OCI-LY7 (cell line): ENCODE measurements around the gene CABLES1. TPM values are rescaled to one million over a fixed set of nuclear protein-coding genes. Genes with fewer than 3 reads are reported as not detected.

Experiments used
- BruUV-seq: library from RNA; stranded (reverse); fragments of 400-500 nt; replicated peaks from 2 replicates; lab custom pipeline; 2021; lab: Mats Ljungman, UMichigan
- CTCF ChIA-PET: fragments of 300-600 bp; sonication (Branson Sonifier 250); formaldehyde crosslinking; loops from one replicate; lab custom pipeline; 2022; ENCODE audit warnings: antibody characterized with exemption; ENCODE audit not compliant: unreplicated experiment; lab: Charles Lee
- POLR2A ChIA-PET: fragments of 300-600 bp; sonication (Branson Sonifier 250); formaldehyde crosslinking; loops from one replicate; lab custom pipeline; 2022; ENCODE audit warnings: antibody characterized with exemption; lab: Charles Lee
- DNase-seq: peaks from one replicate; pipeline ENCODE4 v3.0.0-alpha.2; 2015; ENCODE audit warnings: low spot score
- H2AFZ ChIP-seq: fragments of 200-600 bp; sonication (generic), shearing (Covaris generic); 2 replicates; pipeline ENCODE4 v1.6.1; 2014; ENCODE audit warnings: mild to moderate bottlenecking, antibody characterized with exemption, low read length, moderate library complexity
- H3K27ac ChIP-seq: fragments of 200-600 bp; sonication (generic); 2 replicates; pipeline ENCODE4 v1.5.1; 2014; ENCODE audit warnings: mixed run types, low read depth, mild to moderate bottlenecking, moderate library complexity, low read length, inconsistent platforms; ENCODE audit not compliant: poor library complexity, severe bottlenecking
- H3K36me3 ChIP-seq: fragments of 200-600 bp; sonication (generic); 2 replicates; pipeline ENCODE4 v1.6.1; 2014; ENCODE audit warnings: mild to moderate bottlenecking, antibody characterized with exemption, low read length, moderate library complexity, mixed read lengths; ENCODE audit not compliant: insufficient read depth
- H3K4me1 ChIP-seq: fragments of 200-600 bp; sonication (generic); 2 replicates; pipeline ENCODE4 v1.5.1; 2014; ENCODE audit warnings: mild to moderate bottlenecking, low read length; ENCODE audit not compliant: insufficient read depth, poor library complexity, severe bottlenecking
- H3K4me2 ChIP-seq: fragments of 200-600 bp; sonication (generic); 2 replicates; pipeline ENCODE4 v1.6.1; 2014; ENCODE audit warnings: mild to moderate bottlenecking, low read length
- H3K4me3 ChIP-seq: fragments of 200-600 bp; sonication (generic); 2 replicates; pipeline ENCODE4 v1.5.1; 2014; ENCODE audit warnings: mild to moderate bottlenecking, low read depth, low read length; ENCODE audit not compliant: poor library complexity, severe bottlenecking
- H3K79me2 ChIP-seq: fragments of 200-600 bp; sonication (generic); 2 replicates; pipeline ENCODE4 v1.6.1; 2016; ENCODE audit warnings: low read depth, mild to moderate bottlenecking, low read length, moderate library complexity, mixed read lengths; ENCODE audit not compliant: insufficient read depth
- H3K9me2 ChIP-seq: fragments of 200-600 bp; sonication (generic); 2 replicates; pipeline ENCODE4 v1.6.1; 2016; ENCODE audit warnings: mild to moderate bottlenecking, low read length, mixed read lengths; ENCODE audit not compliant: insufficient read depth
- H3K9me3 ChIP-seq: fragments of 200-600 bp; sonication (generic); 2 replicates; pipeline ENCODE4 v1.6.1; 2014; ENCODE audit warnings: mild to moderate bottlenecking, mixed run types, low read length, mixed read lengths
- H4K20me1 ChIP-seq: fragments of 200-600 bp; sonication (generic); 2 replicates; pipeline ENCODE4 v1.6.1; 2014; ENCODE audit warnings: mild to moderate bottlenecking, antibody characterized with exemption, low read length, moderate library complexity, mixed read lengths; ENCODE audit not compliant: insufficient read depth
- EZH2phosphoT487 ChIP-seq: fragments of 200-600 bp; sonication (generic); IDR thresholded peaks from 2 replicates; pipeline ENCODE4 v1.6.1; 2018; ENCODE audit warnings: low read depth, borderline replicate concordance, mild to moderate bottlenecking, mixed run types, antibody characterized with exemption, low read length, moderate library complexity, mixed read lengths
- intact Hi-C: fragments of 100-400 bp; cut with micrococcal nuclease; formaldehyde crosslinking; loops from one replicate; pipeline ENCODE4 v1.10.0; 2022; ENCODE audit not compliant: unreplicated experiment
- total RNA-seq, 2 experiments: library from RNA; depleted of rRNA in 1 of 2; stranded (reverse); fragments of >200 nt in 1 of 2; shearing (Covaris generic) in 1 of 2; gene quantifications; 2 replicates each; pipeline ENCODE4 v1.2.3, GENCODE V29; 2014 to 2022
- TF ChIP-seq, protein P1 (sequence below): fragments of 200-600 bp; sonication (generic); conservative IDR thresholded peaks from 2 replicates; pipeline ENCODE4 v1.5.1; 2014; ENCODE audit warnings: mild to moderate bottlenecking, antibody characterized with exemption, low read length, moderate library complexity, mixed read lengths

CABLES1 gene
- total RNA-seq, 2 experiments from 2014 or later: 20.6 to 28.7 TPM

DNA sequence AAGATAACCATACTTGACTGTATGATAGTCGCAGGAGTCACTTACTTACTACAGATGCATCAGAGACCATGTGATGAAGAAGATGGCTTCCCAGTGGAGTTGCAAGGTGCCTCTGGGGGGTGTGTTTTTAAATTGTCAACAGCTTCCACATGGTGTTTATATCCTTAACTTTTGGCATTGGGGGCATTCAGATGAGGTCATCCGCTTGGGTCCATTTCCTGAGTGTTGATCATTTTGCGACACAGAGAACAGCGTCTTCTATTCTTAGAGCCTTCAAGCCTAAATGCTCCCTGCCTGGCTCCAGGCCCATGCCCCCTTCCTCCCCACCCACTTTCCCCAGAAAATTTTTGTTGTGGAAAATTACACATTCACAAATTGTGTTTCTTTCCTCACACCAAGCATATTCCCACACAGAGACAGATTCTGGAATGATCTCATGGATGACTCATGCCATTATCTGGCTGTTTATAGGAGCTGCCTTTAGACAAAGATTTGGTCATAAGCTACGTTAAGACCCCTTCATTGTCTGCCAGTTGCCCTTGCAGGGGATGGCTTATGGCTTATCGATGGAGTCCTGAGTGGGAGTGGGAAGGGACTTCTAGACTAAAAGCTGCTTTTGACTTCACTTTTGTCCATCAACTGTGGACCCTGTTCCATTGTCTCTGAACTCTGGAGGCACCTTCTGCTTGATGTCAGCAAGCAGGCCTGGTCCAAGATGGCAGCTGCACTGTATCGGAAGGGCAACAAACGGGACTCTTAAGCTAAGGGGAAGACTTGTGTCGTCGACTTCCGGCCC, 91.8 kb downstream of the CABLES1 start:
- CTCF ChIA-PET: interaction anchor here (0.5 to 1.6 kb wide), 4 partner anchors 10 to 93 kb away, joined by 3 to 7 read pairs (median 4); no protein-coding TSS in a partner anchor
- H4K20me1 ChIP-seq: no peaks in the 10 kb centered on the region
- DNase-seq: no peak
- peak overlapping the region; percentile 40 for H3K4me3 ChIP-seq
- no peaks in the 10 kb centered on the region for H3K9me3 ChIP-seq
- BruUV-seq: no TSS peak
- TF ChIP-seq, protein P1, sequence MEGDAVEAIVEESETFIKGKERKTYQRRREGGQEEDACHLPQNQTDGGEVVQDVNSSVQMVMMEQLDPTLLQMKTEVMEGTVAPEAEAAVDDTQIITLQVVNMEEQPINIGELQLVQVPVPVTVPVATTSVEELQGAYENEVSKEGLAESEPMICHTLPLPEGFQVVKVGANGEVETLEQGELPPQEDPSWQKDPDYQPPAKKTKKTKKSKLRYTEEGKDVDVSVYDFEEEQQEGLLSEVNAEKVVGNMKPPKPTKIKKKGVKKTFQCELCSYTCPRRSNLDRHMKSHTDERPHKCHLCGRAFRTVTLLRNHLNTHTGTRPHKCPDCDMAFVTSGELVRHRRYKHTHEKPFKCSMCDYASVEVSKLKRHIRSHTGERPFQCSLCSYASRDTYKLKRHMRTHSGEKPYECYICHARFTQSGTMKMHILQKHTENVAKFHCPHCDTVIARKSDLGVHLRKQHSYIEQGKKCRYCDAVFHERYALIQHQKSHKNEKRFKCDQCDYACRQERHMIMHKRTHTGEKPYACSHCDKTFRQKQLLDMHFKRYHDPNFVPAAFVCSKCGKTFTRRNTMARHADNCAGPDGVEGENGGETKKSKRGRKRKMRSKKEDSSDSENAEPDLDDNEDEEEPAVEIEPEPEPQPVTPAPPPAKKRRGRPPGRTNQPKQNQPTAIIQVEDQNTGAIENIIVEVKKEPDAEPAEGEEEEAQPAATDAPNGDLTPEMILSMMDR: no peak
- no peak for TF ChIP-seq EZH2phosphoT487
- intact Hi-C loops: loop anchor here (5.0 kb wide), 1 partner anchor 295 kb away; the partner anchor contains the start of gene RBBP8
- H3K9me2 ChIP-seq: no peaks in the 10 kb centered on the region
- H3K27ac ChIP-seq: peak overlapping the region; percentile 100
- no peaks in the 10 kb centered on the region; the same call in 1 of the 2 replicates for H3K36me3 ChIP-seq
- POLR2A ChIA-PET: interaction anchor here (0.6 to 8.0 kb wide), 13 partner anchors 8 to 93 kb away, joined by 3 to 163 read pairs (median 4); partner anchors contain the start of gene CABLES1
- H3K4me2 ChIP-seq: peak overlapping the region; percentile 78
- H3K4me1 ChIP-seq: peaks cover 93% of the 10 kb centered on the region
- H2AFZ ChIP-seq: peak overlapping the region; percentile 2; the same call in 1 of the 2 replicates
- no peaks in the 10 kb centered on the region for H3K79me2 ChIP-seq

GRCh38 chr18:23227726-23228070, 92.4 kb downstream of the CABLES1 start:
- Histone ChIP-seq H2AFZ (no peak overlapping the region), H3K27ac (peak overlapping the region; percentile 100), H3K4me3 (peak overlapping the region; percentile 40), H3K4me1 (peaks cover 93% of the 10 kb centered on the region), H3K9me3 (no peaks in the 10 kb centered on the region), H3K9me2 (no peaks in the 10 kb centered on the region), H4K20me1 (no peaks in the 10 kb centered on the region), H3K79me2 (no peaks in the 10 kb centered on the region), H3K36me3 (peaks cover 3% of the 10 kb centered on the region), H3K4me2 (peak overlapping the region; percentile 78)
- intact Hi-C loops: loop anchor here (1.0 to 5.0 kb wide), 4 partner anchors 15 to 295 kb away; partner anchors contain the start of gene RBBP8
- DNase-seq: peak; percentile 50
- ChIA-PET POLR2A (interaction anchor here (0.7 to 8.0 kb wide), 13 partner anchors 8 to 94 kb away, joined by 3 to 163 read pairs (median 5); partner anchors contain the start of gene CABLES1), CTCF (interaction anchor here (0.5 to 1.6 kb wide), 6 partner anchors 9 to 95 kb away, joined by 3 to 7 read pairs (median 4); no protein-coding TSS in a partner anchor)
- BruUV-seq: TSS peak; percentile 89
- TF ChIP-seq EZH2phosphoT487: no peak
- TF ChIP-seq, protein P1: no peak
